Measurements from ENCODE around the gene PCSK6.

DNA sequence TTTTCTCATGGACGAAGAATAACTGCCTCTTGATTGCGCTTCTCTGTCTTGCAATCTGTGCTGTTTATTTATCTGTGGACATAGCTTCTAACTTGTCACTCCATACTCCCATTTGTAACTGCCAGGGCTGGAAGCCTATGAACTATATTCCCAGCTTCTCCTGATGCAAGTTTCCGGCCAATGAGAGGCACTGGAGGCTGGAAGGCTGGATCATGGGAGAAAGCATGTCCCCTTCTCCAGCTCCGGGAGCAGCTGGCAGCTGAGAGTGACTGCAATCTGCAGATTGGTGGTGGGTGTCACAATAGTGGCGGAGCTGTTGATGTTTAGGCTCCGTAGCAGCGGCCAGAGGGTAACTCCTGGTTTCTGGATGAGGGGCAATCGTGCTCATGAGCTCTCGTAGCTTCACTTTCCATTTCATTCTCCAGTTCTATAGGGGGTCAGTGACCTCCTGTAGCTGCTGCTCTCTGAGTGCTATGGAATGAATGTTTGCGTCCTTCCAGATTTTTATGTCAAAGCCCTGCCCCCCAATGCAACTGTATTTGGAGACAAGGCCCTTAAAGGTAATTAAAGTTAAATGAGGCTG lies 35.7 kb upstream of the PCSK6 start:
- TF ChIP-seq GATA3 (IDR thresholded peaks at IDR 0.05; ENCODE audit: low read depth, low read length) (no peak), GATA2 (IDR thresholded peaks at IDR 0.05; ENCODE audit: low read depth, low read length) (no peak)
